Immature natural killer cell (primary cell): ENCODE data around the gene NDUFA11. TPM values are rescaled to one million over a fixed set of nuclear protein-coding genes. Genes with fewer than 3 reads are reported as not detected.

Experiments
- DNase-seq, 3 donors: peaks; one replicate each; pipeline ENCODE4 v3.0.0; 2022; ENCODE audit warnings: mixed read lengths in 1 of 3
- H3K27ac Mint-ChIP-seq, 6 donors: one replicate each; pipeline ENCODE4 v1.8.0; 2020; ENCODE audit warnings: mixed read lengths in 6 of 6, mild to moderate bottlenecking in 5 of 6, inconsistent platforms in 4 of 6, moderate library complexity in 3 of 6
- H3K27me3 Mint-ChIP-seq, 3 donors: one replicate each; pipeline ENCODE4 v1.8.0; 2020 to 2021; ENCODE audit warnings: low read depth in 3 of 3, mild to moderate bottlenecking in 3 of 3, mixed read lengths in 3 of 3, moderate library complexity in 3 of 3, inconsistent platforms in 1 of 3
- H3K36me3 Mint-ChIP-seq, 3 donors: one replicate each; pipeline ENCODE4 v1.8.0; 2020; ENCODE audit warnings: mixed read lengths in 3 of 3, inconsistent platforms in 2 of 3, mild to moderate bottlenecking in 2 of 3
- H3K4me1 Mint-ChIP-seq, 2 donors: one replicate each; pipeline ENCODE4 v1.8.0; 2020; ENCODE audit warnings: inconsistent platforms in 2 of 2, mild to moderate bottlenecking in 2 of 2, mixed read lengths in 2 of 2, moderate library complexity in 1 of 2
- H3K4me3 Mint-ChIP-seq, 5 donors: one replicate each; pipeline ENCODE4 v1.8.0; 2020; ENCODE audit warnings: mild to moderate bottlenecking in 5 of 5, mixed read lengths in 5 of 5, inconsistent platforms in 3 of 5, moderate library complexity in 3 of 5
- H3K9me3 Mint-ChIP-seq, 6 donors: one replicate each; pipeline ENCODE4 v1.8.0; 2020; ENCODE audit warnings: mild to moderate bottlenecking in 6 of 6, mixed read lengths in 6 of 6, inconsistent platforms in 4 of 6, moderate library complexity in 3 of 6
- polyA plus RNA-seq, 3 donors: library from polyadenylated mRNA; unstranded; fragments of 300-500 nt; fragmentation: Illumina TruSeq; gene quantifications; one replicate each; pipeline ENCODE4 v1.2.3, GENCODE V29; 2021

Gene NDUFA11
- polyA plus RNA-seq, 3 donors from 2014 or later: 329 to 666 (median 378) TPM

- peaks cover 4 to 27% (median 11%) of the 10 kb centered on the region in 3 donors for H3K36me3 Mint-ChIP-seq
- no peak overlapping the region for H3K27ac Mint-ChIP-seq
Measured at GRCh38 chr19:5927441-5927821, 23.8 kb upstream of the NDUFA11 start.

GRCh38 chr19:5926641-5927440 is 23.3 kb upstream of the NDUFA11 start:
- DNase-seq: no peak
- Mint-ChIP-seq H3K4me1 (no peaks in the 10 kb centered on the region), H3K27ac (no peak overlapping the region), H3K36me3 (peaks cover 4 to 31% (median 11%) of the 10 kb centered on the region in 3 donors), H3K4me3 (no peak overlapping the region), H3K27me3 (no peaks in the 10 kb centered on the region), H3K9me3 (no peaks in the 10 kb centered on the region)

More at GRCh38 chr19:5927441-5927821, 23.8 kb upstream of the NDUFA11 start:
- H3K27me3 Mint-ChIP-seq: no peaks in the 10 kb centered on the region
- H3K9me3 Mint-ChIP-seq: no peaks in the 10 kb centered on the region
- no peak for DNase-seq
- H3K4me1 Mint-ChIP-seq: no peaks in the 10 kb centered on the region
- no peak overlapping the region for H3K4me3 Mint-ChIP-seq

- DNase-seq: no peak
- no peak overlapping the region for H3K27ac Mint-ChIP-seq
- no peak overlapping the region for H3K4me3 Mint-ChIP-seq
- H3K27me3 Mint-ChIP-seq: no peaks in the 10 kb centered on the region
- H3K4me1 Mint-ChIP-seq: no peaks in the 10 kb centered on the region
- H3K9me3 Mint-ChIP-seq: no peaks in the 10 kb centered on the region
- H3K36me3 Mint-ChIP-seq: peaks cover 4 to 34% (median 11%) of the 10 kb centered on the region in 3 donors
Measured at GRCh38 chr19:5925830-5926427, 22.3 kb upstream of the NDUFA11 start.

GRCh38 chr19:5923356-5923755 is 19.8 kb upstream of the NDUFA11 start:
- no peak overlapping the region for H3K4me3 Mint-ChIP-seq
- H3K27ac Mint-ChIP-seq: peak overlapping the region in 1 of 6 donors; percentile 65
- H3K27me3 Mint-ChIP-seq: no peaks in the 10 kb centered on the region
- DNase-seq: no peak
- H3K4me1 Mint-ChIP-seq: no peaks in the 10 kb centered on the region
- H3K9me3 Mint-ChIP-seq: no peaks in the 10 kb centered on the region
- peaks cover 4 to 28% (median 10%) of the 10 kb centered on the region in 3 donors for H3K36me3 Mint-ChIP-seq

GRCh38 chr19:5922161-5922545 is 18.6 kb upstream of the NDUFA11 start:
- no peak overlapping the region for H3K4me3 Mint-ChIP-seq

GRCh38 chr19:5921516-5922160 is 18.0 kb upstream of the NDUFA11 start:
- no peak overlapping the region for H3K4me3 Mint-ChIP-seq
- peak overlapping the region in 1 of 6 donors; percentile 64 for H3K27ac Mint-ChIP-seq
- H3K36me3 Mint-ChIP-seq: peaks cover 0 to 19% (median 3%) of the 10 kb centered on the region in 3 donors

More at GRCh38 chr19:5922161-5922545, 18.6 kb upstream of the NDUFA11 start:
- Mint-ChIP-seq H3K36me3 (peaks cover 0 to 19% (median 3%) of the 10 kb centered on the region in 3 donors), H3K9me3 (no peaks in the 10 kb centered on the region), H3K4me1 (no peaks in the 10 kb centered on the region), H3K27ac (peak overlapping the region in 1 of 6 donors; percentile 64), H3K27me3 (no peaks in the 10 kb centered on the region)
- no peak for DNase-seq

GRCh38 chr19:5918463-5919079 is 15.0 kb upstream of the NDUFA11 start:
- no peaks in the 10 kb centered on the region for H3K4me1 Mint-ChIP-seq
- H3K36me3 Mint-ChIP-seq: peaks cover 0 to 14% (median 0%) of the 10 kb centered on the region in 3 donors
- H3K27ac Mint-ChIP-seq: no peak overlapping the region
- H3K4me3 Mint-ChIP-seq: no peak overlapping the region
- DNase-seq: no peak
- no peaks in the 10 kb centered on the region for H3K9me3 Mint-ChIP-seq
- peaks cover 0 to 2% (median 0%) of the 10 kb centered on the region in 3 donors for H3K27me3 Mint-ChIP-seq

More at GRCh38 chr19:5921516-5922160, 18.0 kb upstream of the NDUFA11 start:
- Mint-ChIP-seq H3K9me3 (no peaks in the 10 kb centered on the region), H3K27me3 (no peaks in the 10 kb centered on the region), H3K4me1 (no peaks in the 10 kb centered on the region)
- DNase-seq: no peak

- Mint-ChIP-seq H3K9me3 (no peaks in the 10 kb centered on the region), H3K36me3 (peaks cover 0 to 10% (median 0%) of the 10 kb centered on the region in 3 donors), H3K4me1 (no peaks in the 10 kb centered on the region), H3K27me3 (peaks cover 0 to 2% (median 0%) of the 10 kb centered on the region in 3 donors), H3K27ac (no peak overlapping the region), H3K4me3 (no peak overlapping the region)
- DNase-seq: no peak
Measured at GRCh38 chr19:5917431-5918107, 14.0 kb upstream of the NDUFA11 start.

- Mint-ChIP-seq H3K36me3 (no peaks in the 10 kb centered on the region), H3K4me1 (no peaks in the 10 kb centered on the region), H3K27ac (no peak overlapping the region), H3K27me3 (peaks cover 0 to 2% (median 0%) of the 10 kb centered on the region in 3 donors), H3K9me3 (no peaks in the 10 kb centered on the region), H3K4me3 (no peak overlapping the region)
- no peak for DNase-seq
Measured at GRCh38 chr19:5916181-5916708, 12.7 kb upstream of the NDUFA11 start.

- Mint-ChIP-seq H3K4me3 (no peak overlapping the region), H3K9me3 (no peaks in the 10 kb centered on the region), H3K27ac (no peak overlapping the region), H3K4me1 (no peaks in the 10 kb centered on the region), H3K27me3 (peaks cover 0 to 2% (median 0%) of the 10 kb centered on the region in 3 donors), H3K36me3 (no peaks in the 10 kb centered on the region)
- no peak for DNase-seq
Measured at GRCh38 chr19:5915782-5916165, 12.2 kb upstream of the NDUFA11 start.

- H3K36me3 Mint-ChIP-seq: no peaks in the 10 kb centered on the region
- H3K4me1 Mint-ChIP-seq: no peaks in the 10 kb centered on the region
- no peak for DNase-seq
- H3K9me3 Mint-ChIP-seq: no peaks in the 10 kb centered on the region
- H3K4me3 Mint-ChIP-seq: no peak overlapping the region
- peaks cover 0 to 2% (median 0%) of the 10 kb centered on the region in 3 donors for H3K27me3 Mint-ChIP-seq
- H3K27ac Mint-ChIP-seq: no peak overlapping the region
Measured at GRCh38 chr19:5914946-5915781, 11.6 kb upstream of the NDUFA11 start.

GRCh38 chr19:5914358-5914774 is 10.8 kb upstream of the NDUFA11 start:
- H3K27me3 Mint-ChIP-seq: peaks cover 0 to 2% (median 0%) of the 10 kb centered on the region in 3 donors
- no peak for DNase-seq
- no peaks in the 10 kb centered on the region for H3K4me1 Mint-ChIP-seq
- H3K36me3 Mint-ChIP-seq: peaks cover 0 to 3% (median 0%) of the 10 kb centered on the region in 3 donors
- no peaks in the 10 kb centered on the region for H3K9me3 Mint-ChIP-seq
- H3K4me3 Mint-ChIP-seq: no peak overlapping the region
- H3K27ac Mint-ChIP-seq: no peak overlapping the region
